ENCODE data around the gene PSORS1C2.
"Not testable (repeated sequence)": the region's sequence is repeated elsewhere in the genome, so short reads cannot be mapped to it uniquely, and the experiment has no call there.

DNA sequence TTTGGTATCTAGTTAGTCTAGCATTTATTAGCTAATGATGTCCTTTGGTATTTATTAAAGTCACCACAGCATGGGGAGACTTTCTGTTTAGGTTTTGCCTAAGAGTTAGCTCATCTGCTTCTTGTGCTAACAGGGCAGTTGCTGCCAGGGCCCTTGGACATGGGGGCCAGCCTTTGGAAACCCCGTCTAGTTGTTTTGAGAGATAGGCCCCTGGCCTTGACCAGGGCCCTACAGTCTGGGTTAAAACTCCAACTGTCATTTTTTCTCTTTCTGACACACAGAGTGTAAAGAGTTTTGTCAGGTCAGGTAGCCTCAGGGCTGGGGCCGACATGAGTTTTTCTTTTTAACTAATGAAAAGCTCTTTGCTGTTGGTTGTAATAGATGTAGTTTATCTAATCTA is 44.4 kb upstream of the PSORS1C2 start:
- TF ChIP-seq CTCF (conservative IDR thresholded peaks at IDR 0.05; ENCODE audit: low read length); EZH2phosphoT487 (IDR thresholded peaks at IDR 0.05; ENCODE audit: borderline replicate concordance, low read depth, low read length): not testable (repeated sequence)

All from OCI-LY7 (cell line).